ENCODE measurements around the gene COX10.

GRCh38 chr17:14050616-14051015, 18.7 kb upstream of the COX10 start:
- TF ChIP-seq REST (IDR thresholded peaks at IDR 0.05; ENCODE audit: insufficient read depth in 1 of 2, low read depth in 2 of 2, low read length in 2 of 2): no peak
- no peak for TF ChIP-seq POLR2AphosphoS5 (IDR thresholded peaks at IDR 0.05; ENCODE audit: low read depth, low read length)
- TF ChIP-seq SIN3A (IDR thresholded peaks at IDR 0.05; ENCODE audit: borderline replicate concordance, insufficient read depth, low read length): no peak
- TF ChIP-seq TAF1 (IDR thresholded peaks at IDR 0.05; ENCODE audit: borderline replicate concordance, insufficient read depth, low read length): no peak
- no peak for TF ChIP-seq FOXP2 (optimal IDR thresholded peaks at IDR 0.05; ENCODE audit: borderline replicate concordance, extremely low read depth, extremely low read length, insufficient read depth)
